A673 (cell line): Measurements from ENCODE around the gene MPO. TPM values are rescaled to one million over a fixed set of nuclear protein-coding genes. Genes with fewer than 3 reads are reported as not detected.
A peak's percentile ranks its signal among the peaks of the same experiment; 100 is the strongest.

Experiments
- BruUV-seq: library from RNA; stranded (reverse); fragments of 400-500 nt; replicated peaks from 2 replicates; lab custom pipeline; 2021; lab: Mats Ljungman, UMichigan
- CTCF ChIA-PET: fragments of 300-600 bp; sonication (Branson Sonifier 250); formaldehyde crosslinking; loops from one replicate; lab custom pipeline; 2022; ENCODE audit warnings: antibody characterized with exemption; lab: Charles Lee
- POLR2A ChIA-PET: fragments of 300-600 bp; sonication (Branson Sonifier 250); formaldehyde crosslinking; loops from one replicate; lab custom pipeline; 2022; ENCODE audit warnings: antibody characterized with exemption; ENCODE audit not compliant: low non-redundant PET; lab: Charles Lee
- DNase-seq: peaks from one replicate; pipeline ENCODE4 v3.0.0-alpha.2; 2015; ENCODE audit warnings: low spot score
- H3K27ac ChIP-seq: fragments of 200-600 bp; sonication (generic); 2 replicates; pipeline ENCODE4 v1.5.1; 2016; ENCODE audit warnings: mixed run types, low read depth, mild to moderate bottlenecking, mixed read lengths, antibody characterized with exemption, low read length; ENCODE audit not compliant: poor library complexity, severe bottlenecking
- H3K27me3 ChIP-seq: fragments of 200-600 bp; sonication (generic); replicated peaks from 2 replicates; pipeline ENCODE4 v1.6.1; 2017; ENCODE audit warnings: mixed run types, low read depth, mild to moderate bottlenecking, mixed read lengths, antibody characterized with exemption, low read length; ENCODE audit not compliant: insufficient read depth, poor library complexity
- H3K36me3 ChIP-seq: fragments of 200-600 bp; sonication (generic); 2 replicates; pipeline ENCODE4 v1.6.1; 2016; ENCODE audit warnings: mixed run types, mild to moderate bottlenecking, mixed read lengths, antibody characterized with exemption, low read length; ENCODE audit not compliant: insufficient read depth, poor library complexity, severe bottlenecking
- H3K4me1 ChIP-seq: fragments of 200-600 bp; sonication (generic); 2 replicates; pipeline ENCODE4 v1.6.1; 2017; ENCODE audit warnings: mixed run types, mild to moderate bottlenecking, mixed read lengths, antibody characterized with exemption, low read length; ENCODE audit not compliant: insufficient read depth, poor library complexity, severe bottlenecking
- H3K4me3 ChIP-seq: fragments of 200-600 bp; sonication (generic); 2 replicates; pipeline ENCODE4 v1.5.1; 2016; ENCODE audit warnings: low read depth, mixed run types, mild to moderate bottlenecking, mixed read lengths, low read length; ENCODE audit not compliant: poor library complexity, severe bottlenecking
- H3K9me3 ChIP-seq: fragments of 200-600 bp; sonication (generic); 2 replicates; pipeline ENCODE4 v1.6.1; 2016; ENCODE audit warnings: mixed run types, low read depth, mild to moderate bottlenecking, mixed read lengths, antibody characterized with exemption, low read length; ENCODE audit not compliant: poor library complexity, severe bottlenecking
- CTCF ChIP-seq: fragments of 300-800, 200-600 bp; sonication (generic); conservative IDR thresholded peaks from 2 replicates; pipeline ENCODE4 v1.5.1; 2017; ENCODE audit warnings: low read depth, mild to moderate bottlenecking, antibody characterized with exemption, low read length, moderate library complexity, mixed read lengths
- EZH2 ChIP-seq: fragments of 200-600 bp; sonication (generic); IDR thresholded peaks from 2 replicates; pipeline ENCODE4 v1.6.1; 2017; ENCODE audit warnings: borderline replicate concordance, low read depth, mild to moderate bottlenecking, mixed read lengths, antibody characterized with exemption, low read length; ENCODE audit not compliant: poor library complexity, severe bottlenecking
- intact Hi-C: fragments of 100-400 bp; cut with micrococcal nuclease; formaldehyde crosslinking; loops from one replicate; pipeline ENCODE4 v1.10.0; 2022; ENCODE audit not compliant: unreplicated experiment
- total RNA-seq: library from RNA; stranded (reverse); gene quantifications from 2 replicates; pipeline ENCODE4 v1.2.3, GENCODE V29; 2021

The MPO gene
- total RNA-seq, 1 experiment from 2014 or later: not detected

- CTCF ChIA-PET: interaction anchor here (0.5 to 1.3 kb wide), 2 partner anchors 11 to 36 kb away, joined by 3 to 7 read pairs; no protein-coding TSS in a partner anchor
- H3K27ac ChIP-seq: no peak overlapping the region
- TF ChIP-seq EZH2: no peak
- TF ChIP-seq CTCF: no peak
- no peaks in the 10 kb centered on the region for H3K9me3 ChIP-seq
- H3K27me3 ChIP-seq: no peaks in the 10 kb centered on the region
- no peak for DNase-seq
- no peak overlapping the region for H3K4me3 ChIP-seq
- BruUV-seq: no TSS peak
- POLR2A ChIA-PET: no interaction called here
- H3K36me3 ChIP-seq: no peaks in the 10 kb centered on the region
- intact Hi-C loops: loop anchor here (5.0 kb wide), 1 partner anchor 132 kb away; no protein-coding TSS in a partner anchor
- H3K4me1 ChIP-seq: peaks cover 15% of the 10 kb centered on the region
These were observed 34.6 kb upstream of the MPO start for GRCh38 chr17:58315281-58315711.

GRCh38 chr17:58314706-58315015, 33.9 kb upstream of the MPO start:
- H3K4me3 ChIP-seq: no peak overlapping the region
- peaks cover 15% of the 10 kb centered on the region for H3K4me1 ChIP-seq
- H3K27ac ChIP-seq: peak overlapping the region; percentile 4
- H3K27me3 ChIP-seq: no peaks in the 10 kb centered on the region
- CTCF ChIA-PET: interaction anchor here (1.3 kb wide), 1 partner anchor 11 kb away, joined by 3 read pairs; no protein-coding TSS in a partner anchor
- no peak for DNase-seq
- POLR2A ChIA-PET: interaction anchor here (0.7 kb wide), 1 partner anchor 31 kb away, joined by 3 read pairs; no protein-coding TSS in a partner anchor
- intact Hi-C loops: loop anchor here (5.0 kb wide), 1 partner anchor 133 kb away; no protein-coding TSS in a partner anchor
- no peak for TF ChIP-seq EZH2
- TF ChIP-seq CTCF: no peak
- no peaks in the 10 kb centered on the region for H3K9me3 ChIP-seq
- no TSS peak for BruUV-seq
- H3K36me3 ChIP-seq: no peaks in the 10 kb centered on the region

- CTCF ChIA-PET: interaction anchor here (0.6 to 1.3 kb wide), 2 partner anchors 10 to 54 kb away, joined by 3 read pairs; no protein-coding TSS in a partner anchor
- intact Hi-C loops: no loop called here
- Histone ChIP-seq H3K4me3 (no peak overlapping the region), H3K27ac (peak overlapping the region; percentile 4), H3K36me3 (no peaks in the 10 kb centered on the region), H3K4me1 (peaks cover 15% of the 10 kb centered on the region), H3K9me3 (no peaks in the 10 kb centered on the region), H3K27me3 (no peaks in the 10 kb centered on the region)
- POLR2A ChIA-PET: interaction anchor here (0.7 kb wide), 1 partner anchor 31 kb away, joined by 3 read pairs; no protein-coding TSS in a partner anchor
- no TSS peak for BruUV-seq
- no peak for TF ChIP-seq EZH2
- no peak for TF ChIP-seq CTCF
- peak; percentile 70 for DNase-seq
These were observed 33.3 kb upstream of the MPO start for GRCh38 chr17:58313815-58314705.
